Stimulated activated CD8-positive, alpha-beta memory T cell treated with anti-CD3 and anti-CD28 coated beads, Interleukin-15, amount 100 ng/mL, for 48 hours (primary cell): ENCODE results near the gene KRTAP10-11.

Experiments
- DNase-seq, 2 donors: peaks; one replicate each; pipeline ENCODE4 v3.0.0-alpha.2; 2020; ENCODE audit warnings: low read depth in 2 of 2

Gene KRTAP10-11

DNA sequence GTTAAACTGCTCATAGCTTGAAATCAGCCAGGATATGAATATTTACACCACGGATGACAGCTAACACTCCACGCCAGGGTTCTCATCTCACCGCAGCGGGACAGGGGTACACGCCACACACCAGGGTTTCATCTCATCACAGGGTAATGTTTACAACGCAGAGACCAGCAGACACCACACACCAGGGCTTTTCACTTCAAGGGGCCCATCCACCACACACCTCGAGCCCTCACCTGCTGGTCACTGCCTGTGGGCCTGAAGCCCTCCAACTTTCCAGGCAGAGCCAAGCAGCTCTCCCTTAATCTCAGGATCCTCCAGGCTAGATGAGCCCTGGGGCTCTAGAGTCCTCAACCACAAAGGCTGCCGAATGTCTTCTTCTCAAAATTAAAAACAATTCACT, 49.4 kb downstream of the KRTAP10-11 start:
- DNase-seq = no peak

DNA sequence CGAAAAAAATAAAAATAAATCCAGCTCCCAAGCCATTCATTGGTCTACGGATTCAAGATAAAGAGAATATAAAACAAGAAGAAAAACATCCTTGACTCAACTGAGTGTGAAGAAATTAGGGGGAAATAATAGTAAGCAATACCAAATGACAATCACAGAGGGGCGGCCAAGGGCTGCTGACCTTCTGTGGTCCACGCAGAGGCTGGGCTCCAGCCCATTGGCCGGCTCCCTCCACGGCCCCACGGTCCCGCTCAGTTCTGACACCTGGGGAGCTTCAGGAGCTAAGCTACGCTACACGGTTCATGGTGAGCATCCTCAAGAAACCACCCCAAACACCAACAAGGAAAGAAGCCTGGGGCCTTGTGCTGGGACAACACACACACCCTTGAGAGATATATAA, 50.4 kb downstream of the KRTAP10-11 start:
- DNase-seq = no peak
